Measurements from ENCODE around the gene SECISBP2L. TPM values are rescaled to one million over a fixed set of nuclear protein-coding genes. Genes with fewer than 3 reads are reported as not detected.

The SECISBP2L gene
- total and polyA plus RNA-seq, 2 donors (not counting 3 experiments of a cell fraction or from before 2014, with no cell fraction given), result 23.1 to 52.3 TPM

DNA sequence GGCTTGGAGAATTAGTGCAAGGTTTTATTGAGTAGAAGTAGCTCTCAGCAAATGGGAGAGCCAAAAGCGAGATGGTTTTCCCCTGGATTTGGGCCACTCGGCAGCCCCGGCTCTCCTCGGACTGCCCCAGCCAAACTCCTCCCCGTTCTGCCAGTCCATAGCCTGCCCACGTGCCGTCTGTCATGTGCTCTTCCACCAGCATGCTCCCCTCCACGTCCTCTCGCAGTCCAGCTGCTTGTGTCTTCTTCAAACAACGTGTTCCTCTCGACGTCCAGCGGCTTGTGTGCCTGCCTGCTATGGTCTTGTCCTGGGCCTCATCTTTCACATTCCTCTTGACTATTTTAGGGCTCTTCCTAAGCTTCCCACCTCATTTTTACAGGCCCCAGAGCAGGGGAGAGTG, 16.7 kb upstream of the SECISBP2L start:
- dilution Hi-C loops (cut with MboI; ENCODE audit: extremely low pct_ligation_motif_present, low sequenced_read_pairs), result no loop called here
- Histone ChIP-seq H3K27me3 (ENCODE audit: control insufficient read depth in 2 of 2, insufficient read depth in 2 of 2, low read length in 2 of 2) (peaks cover 0 to 2% of the 10 kb centered on the region in 2 experiments), H3K4me2 (ENCODE audit: insufficient read depth, low read length) (no peak overlapping the region), H3K4me1 (ENCODE audit: control insufficient read depth, extremely low read depth, insufficient read depth, low read length) (peaks cover 20% of the 10 kb centered on the region), H3K9me3 (replicated peaks; ENCODE audit: control insufficient read depth, insufficient read depth, low read length) (no peaks in the 10 kb centered on the region), H3K27ac (ENCODE audit: insufficient read depth, low read depth, low read length) (no peak overlapping the region), H4K20me1 (replicated peaks; ENCODE audit: control insufficient read depth, extremely low read depth, insufficient read depth, low read length) (no peaks in the 10 kb centered on the region), H3K9ac (replicated peaks; ENCODE audit: extremely low read depth, insufficient read depth, low read length) (no peak overlapping the region), H3K36me3 (ENCODE audit: control insufficient read depth in 2 of 2, extremely low read depth in 1 of 2, insufficient read depth in 2 of 2, low read length in 2 of 2) (no peaks in the 10 kb centered on the region), H3K4me3 (replicated peaks in 1 of 3; ENCODE audit: insufficient read depth in 1 of 3, low read depth in 1 of 3, low read length in 3 of 3) (no peak overlapping the region), H2AFZ (ENCODE audit: low read depth, low read length) (no peak overlapping the region), H3K9me1 (replicated peaks; ENCODE audit: control insufficient read depth, extremely low read depth, insufficient read depth, low read length) (no peaks in the 10 kb centered on the region), H3K79me2 (ENCODE audit: control insufficient read depth, insufficient read depth, low read length) (no peaks in the 10 kb centered on the region)
- POLR2A ChIA-PET, result no interaction called here
- BruUV-seq (replicated peaks), result no TSS peak
- intact Hi-C loops (cut with micrococcal nuclease), result no loop called here
- DNase-seq (ENCODE audit: low read depth, low spot score) (no peak), FAIRE-seq (no peak)
- CTCF ChIA-PET, result interaction anchor here (4.2 kb wide), 1 partner anchor 83 kb away, joined by 22 read pairs; no protein-coding TSS in a partner anchor
- no peak for TF ChIP-seq FOS (IDR thresholded peaks at IDR 0.05; ENCODE audit: borderline replicate concordance, insufficient read depth, low read length)

DNA sequence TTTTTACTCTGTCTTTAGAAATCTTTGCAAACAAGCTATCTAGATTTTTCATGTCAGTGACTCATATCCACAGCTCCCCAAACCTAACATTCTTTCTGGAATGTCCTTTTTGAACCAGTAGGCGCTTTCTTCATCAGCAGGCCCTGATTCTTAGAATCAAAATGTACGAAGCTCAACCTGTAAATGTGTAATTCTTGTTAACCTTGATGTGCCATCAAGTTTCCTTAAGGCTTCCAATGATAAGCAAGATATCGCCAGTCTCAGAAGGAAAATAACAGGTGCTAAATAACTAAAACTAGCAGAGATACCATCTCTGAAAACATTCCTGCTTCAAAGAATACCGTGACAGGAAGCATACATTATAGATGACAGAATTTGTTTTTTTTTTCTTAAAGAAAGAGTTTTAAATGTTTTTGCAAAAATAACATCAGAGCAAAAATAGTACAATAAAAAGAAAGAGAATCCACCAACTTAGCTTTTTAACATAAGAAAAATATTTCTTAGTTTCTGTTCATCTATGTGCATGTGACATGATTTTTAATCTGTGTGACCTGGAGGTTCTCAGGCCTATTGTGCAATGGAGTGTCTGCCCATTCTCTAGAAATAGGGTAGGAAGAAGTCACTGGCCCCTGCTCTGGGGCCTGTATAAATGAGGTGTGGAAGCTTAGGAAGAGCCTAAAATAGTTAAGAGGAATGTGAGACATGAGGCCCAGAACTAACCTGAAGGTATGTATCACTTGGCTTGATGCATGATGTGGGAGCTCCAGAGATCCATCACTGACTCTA, 14.7 kb upstream of the SECISBP2L start:
- H3K4me3 ChIP-seq (replicated peaks in 1 of 3; ENCODE audit: insufficient read depth in 1 of 3, low read depth in 1 of 3, low read length in 3 of 3), result no peak overlapping the region
- no peaks in the 10 kb centered on the region for H4K20me1 ChIP-seq (replicated peaks; ENCODE audit: control insufficient read depth, extremely low read depth, insufficient read depth, low read length)
- TF ChIP-seq POLR2AphosphoS5 (IDR thresholded peaks at IDR 0.05; ENCODE audit: insufficient read depth, low read depth, low read length) (no peak), POLR2A (IDR thresholded peaks at IDR 0.05; ENCODE audit: low read depth, low read length) (no peak), EZH2 (IDR thresholded peaks at IDR 0.05; ENCODE audit: borderline replicate concordance, low read depth, low read length, severe bottlenecking) (no peak), GATA2 (IDR thresholded peaks at IDR 0.05; ENCODE audit: insufficient read depth, insufficient read length, low read depth, low read length) (peak; percentile 56), FOS (IDR thresholded peaks at IDR 0.05; ENCODE audit: borderline replicate concordance, insufficient read depth, low read length) (peak; percentile 39), JUN (IDR thresholded peaks at IDR 0.05; ENCODE audit: borderline replicate concordance, insufficient read depth, insufficient read length, low read depth) (peak; percentile 6), MYC (IDR thresholded peaks at IDR 0.05; ENCODE audit: low read depth, low read length) (no peak)
- TF ChIP-seq, protein P1, sequence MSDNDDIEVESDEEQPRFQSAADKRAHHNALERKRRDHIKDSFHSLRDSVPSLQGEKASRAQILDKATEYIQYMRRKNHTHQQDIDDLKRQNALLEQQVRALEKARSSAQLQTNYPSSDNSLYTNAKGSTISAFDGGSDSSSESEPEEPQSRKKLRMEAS (IDR thresholded peaks at IDR 0.05; ENCODE audit: insufficient read depth, insufficient read length), result no peak
- TF ChIP-seq, protein P2, sequence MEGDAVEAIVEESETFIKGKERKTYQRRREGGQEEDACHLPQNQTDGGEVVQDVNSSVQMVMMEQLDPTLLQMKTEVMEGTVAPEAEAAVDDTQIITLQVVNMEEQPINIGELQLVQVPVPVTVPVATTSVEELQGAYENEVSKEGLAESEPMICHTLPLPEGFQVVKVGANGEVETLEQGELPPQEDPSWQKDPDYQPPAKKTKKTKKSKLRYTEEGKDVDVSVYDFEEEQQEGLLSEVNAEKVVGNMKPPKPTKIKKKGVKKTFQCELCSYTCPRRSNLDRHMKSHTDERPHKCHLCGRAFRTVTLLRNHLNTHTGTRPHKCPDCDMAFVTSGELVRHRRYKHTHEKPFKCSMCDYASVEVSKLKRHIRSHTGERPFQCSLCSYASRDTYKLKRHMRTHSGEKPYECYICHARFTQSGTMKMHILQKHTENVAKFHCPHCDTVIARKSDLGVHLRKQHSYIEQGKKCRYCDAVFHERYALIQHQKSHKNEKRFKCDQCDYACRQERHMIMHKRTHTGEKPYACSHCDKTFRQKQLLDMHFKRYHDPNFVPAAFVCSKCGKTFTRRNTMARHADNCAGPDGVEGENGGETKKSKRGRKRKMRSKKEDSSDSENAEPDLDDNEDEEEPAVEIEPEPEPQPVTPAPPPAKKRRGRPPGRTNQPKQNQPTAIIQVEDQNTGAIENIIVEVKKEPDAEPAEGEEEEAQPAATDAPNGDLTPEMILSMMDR (IDR thresholded peaks at IDR 0.05; ENCODE audit: extremely low read depth in 1 of 2, insufficient read depth in 1 of 2, low read depth in 1 of 2, low read length in 2 of 2), result no peak
- DNase-seq (ENCODE audit: low read depth, low spot score) (peak; percentile 77), FAIRE-seq (no peak)
- intact Hi-C loops (cut with micrococcal nuclease), result loop anchor here (1.0 kb wide), 1 partner anchor 15 kb away; the partner anchor contains the start of gene SECISBP2L
- no TSS peak for BruUV-seq (replicated peaks)
- dilution Hi-C loops (cut with MboI; ENCODE audit: extremely low pct_ligation_motif_present, low sequenced_read_pairs), result no loop called here
- no peaks in the 10 kb centered on the region for H3K79me2 ChIP-seq (ENCODE audit: control insufficient read depth, insufficient read depth, low read length)
- H3K27me3 ChIP-seq (ENCODE audit: control insufficient read depth in 2 of 2, insufficient read depth in 2 of 2, low read length in 2 of 2), result no peaks in the 10 kb centered on the region
- ChIA-PET POLR2A (interaction anchor here (0.7 to 1.5 kb wide), 4 partner anchors 11 to 899 kb away, joined by 3 to 4 read pairs (median 4); partner anchors contain the start of gene SECISBP2L), CTCF (interaction anchor here (0.7 to 4.2 kb wide), 10 partner anchors 11 to 250 kb away, joined by 3 to 22 read pairs (median 5); partner anchors contain the start of genes CEP152 and SECISBP2L)
- peak overlapping the region; percentile 8 for H3K9ac ChIP-seq (replicated peaks; ENCODE audit: extremely low read depth, insufficient read depth, low read length)
- peak overlapping the region; percentile 39 for H3K4me2 ChIP-seq (ENCODE audit: insufficient read depth, low read length)
- H3K4me1 ChIP-seq (ENCODE audit: control insufficient read depth, extremely low read depth, insufficient read depth, low read length), result peaks cover 20% of the 10 kb centered on the region
- H3K9me1 ChIP-seq (replicated peaks; ENCODE audit: control insufficient read depth, extremely low read depth, insufficient read depth, low read length), result no peaks in the 10 kb centered on the region
- H2AFZ ChIP-seq (ENCODE audit: low read depth, low read length), result peak overlapping the region; percentile 24
- H3K27ac ChIP-seq (ENCODE audit: insufficient read depth, low read depth, low read length), result peak overlapping the region; percentile 55
- no peaks in the 10 kb centered on the region for H3K36me3 ChIP-seq (ENCODE audit: control insufficient read depth in 2 of 2, extremely low read depth in 1 of 2, insufficient read depth in 2 of 2, low read length in 2 of 2)
- H3K9me3 ChIP-seq (replicated peaks; ENCODE audit: control insufficient read depth, insufficient read depth, low read length), result no peaks in the 10 kb centered on the region

All from endothelial cell of umbilical vein (primary cell).